ENCODE results near the gene EPB41L2. TPM values are rescaled to one million over a fixed set of nuclear protein-coding genes. Genes with fewer than 3 reads are reported as not detected.
"Not testable (repeated sequence)": the region's sequence is repeated elsewhere in the genome, so short reads cannot be mapped to it uniquely, and the experiment has no call there.

EPB41L2 gene
- total RNA-seq, 6 donors from 2014 or later = 68.7 to 201 (median 98.2) TPM

DNA sequence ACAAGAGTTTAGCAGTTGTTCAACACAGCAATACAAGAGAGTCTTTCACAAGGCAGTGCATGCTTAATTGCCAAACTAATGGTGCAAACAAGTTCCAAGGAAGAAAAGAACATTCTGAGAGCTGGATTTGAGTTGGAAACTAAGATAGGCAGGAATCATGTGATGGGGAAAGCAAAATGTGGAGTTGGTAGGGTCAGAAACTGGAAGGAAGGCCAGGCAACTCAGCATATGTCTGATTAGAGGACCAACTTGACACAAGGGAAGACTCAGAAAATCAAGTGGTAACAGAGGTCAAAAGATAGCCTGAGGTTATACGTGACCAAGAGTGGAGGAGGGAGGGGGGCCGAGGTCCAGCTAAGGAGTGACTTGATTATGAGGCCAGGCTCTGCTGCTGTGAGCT, 118.6 kb downstream of the EPB41L2 start:
- no peak for DNase-seq
- peak overlapping the region in 2 of 4 donors; percentile 4 to 37 for H3K27ac ChIP-seq
- WGBS, 2 donors = 80 to 92% methylated on average over 2 of the region's 2 CpGs
- ATAC-seq (ENCODE audit: low FRiP score in 2 of 2) = no peak
- no peaks in the 10 kb centered on the region for H3K27me3 ChIP-seq
- H3K36me3 ChIP-seq = no peaks in the 10 kb centered on the region
- peaks cover 3 to 14% (median 7%) of the 10 kb centered on the region in 4 donors for H3K4me1 ChIP-seq
- TF ChIP-seq, protein P1, sequence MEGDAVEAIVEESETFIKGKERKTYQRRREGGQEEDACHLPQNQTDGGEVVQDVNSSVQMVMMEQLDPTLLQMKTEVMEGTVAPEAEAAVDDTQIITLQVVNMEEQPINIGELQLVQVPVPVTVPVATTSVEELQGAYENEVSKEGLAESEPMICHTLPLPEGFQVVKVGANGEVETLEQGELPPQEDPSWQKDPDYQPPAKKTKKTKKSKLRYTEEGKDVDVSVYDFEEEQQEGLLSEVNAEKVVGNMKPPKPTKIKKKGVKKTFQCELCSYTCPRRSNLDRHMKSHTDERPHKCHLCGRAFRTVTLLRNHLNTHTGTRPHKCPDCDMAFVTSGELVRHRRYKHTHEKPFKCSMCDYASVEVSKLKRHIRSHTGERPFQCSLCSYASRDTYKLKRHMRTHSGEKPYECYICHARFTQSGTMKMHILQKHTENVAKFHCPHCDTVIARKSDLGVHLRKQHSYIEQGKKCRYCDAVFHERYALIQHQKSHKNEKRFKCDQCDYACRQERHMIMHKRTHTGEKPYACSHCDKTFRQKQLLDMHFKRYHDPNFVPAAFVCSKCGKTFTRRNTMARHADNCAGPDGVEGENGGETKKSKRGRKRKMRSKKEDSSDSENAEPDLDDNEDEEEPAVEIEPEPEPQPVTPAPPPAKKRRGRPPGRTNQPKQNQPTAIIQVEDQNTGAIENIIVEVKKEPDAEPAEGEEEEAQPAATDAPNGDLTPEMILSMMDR (IDR thresholded peaks at IDR 0.05) = no peak
- TF ChIP-seq POLR2AphosphoS5 (IDR thresholded peaks at IDR 0.05) = no peak
- TF ChIP-seq POLR2A (IDR thresholded peaks at IDR 0.05) = no peak
- no peak for TF ChIP-seq EP300 (IDR thresholded peaks at IDR 0.05)
- no peak overlapping the region for H3K4me3 ChIP-seq
- no peaks in the 10 kb centered on the region for H3K9me3 ChIP-seq

DNA sequence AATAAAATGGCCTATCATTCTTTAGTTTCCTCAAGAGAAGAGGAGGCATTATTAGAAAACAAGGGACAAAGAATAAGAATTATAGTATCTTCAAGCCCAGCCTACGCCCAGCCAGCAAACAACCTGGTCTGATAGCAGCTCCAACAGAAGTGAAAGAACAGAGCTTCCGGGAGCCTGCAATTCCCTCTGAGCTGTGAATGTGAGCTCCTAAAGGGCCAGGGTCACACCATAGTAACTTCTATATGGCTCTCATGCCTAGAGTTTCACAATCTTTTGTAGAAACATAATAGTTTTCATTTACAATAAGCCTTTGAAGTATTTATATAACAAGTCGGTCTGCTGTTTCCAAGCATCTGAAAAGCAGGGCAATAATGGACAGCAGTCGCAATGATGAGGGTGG, 119.3 kb downstream of the EPB41L2 start:
- Histone ChIP-seq H3K4me1 (peaks cover 3 to 14% (median 7%) of the 10 kb centered on the region in 4 donors), H3K4me3 (no peak overlapping the region), H3K27ac (peak overlapping the region in 1 of 4 donors; percentile 4), H3K36me3 (no peaks in the 10 kb centered on the region), H3K27me3 (no peaks in the 10 kb centered on the region), H3K9me3 (no peaks in the 10 kb centered on the region)
- DNase-seq (no peak), ATAC-seq (ENCODE audit: low FRiP score in 2 of 2) (no peak)
- no peak for TF ChIP-seq POLR2AphosphoS5 (IDR thresholded peaks at IDR 0.05)
- no peak for TF ChIP-seq POLR2A (IDR thresholded peaks at IDR 0.05)
- TF ChIP-seq, protein P1 (IDR thresholded peaks at IDR 0.05) = no peak
- no peak for TF ChIP-seq EP300 (IDR thresholded peaks at IDR 0.05)
- 64 to 68% methylated on average over 4 of the region's 4 CpGs for WGBS, 2 donors

DNA sequence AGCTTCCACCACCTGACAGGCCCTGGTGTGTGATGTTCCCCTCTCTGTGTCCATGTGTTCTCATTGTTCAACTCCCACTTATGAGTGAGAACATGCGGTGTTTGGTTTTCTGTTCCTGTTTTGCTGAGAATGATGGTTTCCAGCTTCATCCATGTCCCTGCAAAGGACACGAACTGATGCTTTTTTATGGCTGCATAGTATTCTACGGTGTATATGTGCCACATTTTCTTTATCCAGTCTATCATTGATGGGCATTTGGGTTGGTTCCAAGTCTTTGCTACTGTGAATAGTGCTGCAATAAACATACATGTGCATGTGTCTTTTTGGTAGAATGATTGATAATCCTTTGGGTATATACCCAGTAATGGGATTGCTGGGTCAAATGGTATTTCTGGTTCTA, 120.3 kb downstream of the EPB41L2 start:
- ATAC-seq (ENCODE audit: low FRiP score in 2 of 2); H3K9me3 ChIP-seq; H3K36me3 ChIP-seq; H3K27me3 ChIP-seq; H3K4me3 ChIP-seq; DNase-seq; H3K27ac ChIP-seq: not testable (repeated sequence)
- peaks cover 3 to 14% (median 7%) of the 10 kb centered on the region in 4 donors for H3K4me1 ChIP-seq
- WGBS, 2 donors = 97 to 100% methylated on average over 3 of the region's 3 CpGs

DNA sequence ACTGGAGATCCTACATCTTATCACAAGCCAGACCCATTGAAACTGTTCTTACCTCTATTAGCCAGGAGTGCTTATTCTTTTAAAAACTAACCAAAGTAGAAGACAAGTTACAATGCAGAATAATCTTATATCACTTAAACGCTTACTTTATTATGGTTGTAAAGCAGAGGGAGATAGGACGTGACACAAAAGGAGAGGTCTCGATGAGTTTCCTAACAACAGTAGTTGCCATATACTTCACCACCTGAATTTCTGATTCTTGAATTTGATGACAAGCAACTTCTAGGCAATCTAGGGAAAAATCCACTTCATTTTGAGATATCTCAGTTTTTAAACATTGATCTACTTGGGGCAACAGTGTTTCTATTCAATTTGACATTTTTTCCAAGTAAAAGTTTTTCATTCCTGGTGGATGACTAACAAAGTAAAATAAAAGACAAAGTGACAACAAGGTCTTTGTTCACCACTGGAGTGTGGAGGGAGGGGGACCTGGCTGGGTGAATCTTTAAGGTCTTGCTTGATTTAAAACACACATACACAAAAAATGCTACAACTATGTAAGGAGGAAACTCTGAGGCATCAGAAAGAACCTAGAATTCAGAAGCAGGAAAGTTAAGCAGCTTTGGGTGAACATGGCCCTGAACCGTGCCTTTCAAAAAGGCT, 125.0 kb downstream of the EPB41L2 start:
- DNase-seq = no peak
- Histone ChIP-seq H3K4me1 (peaks cover under 1 to 26% (median 6%) of the 10 kb centered on the region in 4 donors), H3K27ac (no peak overlapping the region), H3K9me3 (no peaks in the 10 kb centered on the region), H3K36me3 (no peaks in the 10 kb centered on the region), H3K27me3 (no peaks in the 10 kb centered on the region), H3K4me3 (no peak overlapping the region)
- ATAC-seq (ENCODE audit: low FRiP score in 2 of 2) = no peak
- TF ChIP-seq EP300 (IDR thresholded peaks at IDR 0.05) = no peak
- TF ChIP-seq, protein P1 (IDR thresholded peaks at IDR 0.05) = no peak
- TF ChIP-seq POLR2A (IDR thresholded peaks at IDR 0.05) = no peak
- no peak for TF ChIP-seq POLR2AphosphoS5 (IDR thresholded peaks at IDR 0.05)
- WGBS, 2 donors = 91 to 94% methylated on average over 4 of the region's 4 CpGs

DNA sequence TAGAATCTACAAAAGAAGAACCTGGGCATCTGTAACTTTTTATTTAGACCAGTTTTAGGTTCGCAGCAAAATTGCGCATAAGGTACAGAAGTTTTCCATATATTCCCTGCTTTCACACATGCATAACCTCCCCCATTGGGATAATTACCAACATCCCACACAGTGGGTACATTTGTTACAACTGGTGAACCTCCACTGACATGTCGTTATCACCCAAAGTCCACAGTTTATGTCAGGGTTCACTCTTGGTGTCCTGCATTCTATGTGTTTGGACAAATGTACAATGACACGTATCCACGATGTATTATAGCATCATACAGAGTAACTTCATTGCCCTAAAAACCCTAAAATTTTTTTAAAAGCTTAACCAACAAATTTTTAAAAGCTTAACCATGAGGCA, 126.1 kb downstream of the EPB41L2 start:
- DNase-seq (no peak), ATAC-seq (ENCODE audit: low FRiP score in 2 of 2) (no peak)
- H3K9me3 ChIP-seq = no peaks in the 10 kb centered on the region
- no peaks in the 10 kb centered on the region for H3K27me3 ChIP-seq
- no peak overlapping the region for H3K4me3 ChIP-seq
- no peak for TF ChIP-seq POLR2AphosphoS5 (IDR thresholded peaks at IDR 0.05)
- TF ChIP-seq, protein P1 (IDR thresholded peaks at IDR 0.05) = no peak
- TF ChIP-seq EP300 (IDR thresholded peaks at IDR 0.05) = no peak
- TF ChIP-seq POLR2A (IDR thresholded peaks at IDR 0.05) = no peak
- peaks cover 4 to 29% (median 8%) of the 10 kb centered on the region in 4 donors for H3K4me1 ChIP-seq
- WGBS, 2 donors = 85 to 87% methylated on average over 5 of the region's 5 CpGs
- no peaks in the 10 kb centered on the region for H3K36me3 ChIP-seq
- no peak overlapping the region for H3K27ac ChIP-seq

Measured in upper lobe of left lung (tissue), 6 donors.